Tibial nerve (tissue), 4 donors: ENCODE data around the gene ATG5.

Experiments
- CTCF ChIP-seq, 5 experiments: fragments of 200-600 bp in 3 of 5; fragments of 450-650 bp in 2 of 5; sonication (generic) in 3 of 5; IDR thresholded peaks; one replicate each; pipeline ENCODE4 v1.5.1; 2016 to 2019; ENCODE audit warnings: antibody characterized with exemption in 5 of 5, mild to moderate bottlenecking in 3 of 5, moderate library complexity in 2 of 5
- EP300 ChIP-seq, 2 donors: sonication (generic); formaldehyde crosslinking; IDR thresholded peaks; one replicate each; pipeline ENCODE4 v1.6.1; 2017; ENCODE audit warnings: antibody characterized with exemption in 2 of 2, mild to moderate bottlenecking in 1 of 2
- POLR2A ChIP-seq, 2 donors: fragments of 450-650 bp; IDR thresholded peaks; one replicate each; pipeline ENCODE4 v1.6.1; 2017; ENCODE audit warnings: antibody characterized with exemption in 2 of 2, mild to moderate bottlenecking in 2 of 2, moderate library complexity in 2 of 2

DNA sequence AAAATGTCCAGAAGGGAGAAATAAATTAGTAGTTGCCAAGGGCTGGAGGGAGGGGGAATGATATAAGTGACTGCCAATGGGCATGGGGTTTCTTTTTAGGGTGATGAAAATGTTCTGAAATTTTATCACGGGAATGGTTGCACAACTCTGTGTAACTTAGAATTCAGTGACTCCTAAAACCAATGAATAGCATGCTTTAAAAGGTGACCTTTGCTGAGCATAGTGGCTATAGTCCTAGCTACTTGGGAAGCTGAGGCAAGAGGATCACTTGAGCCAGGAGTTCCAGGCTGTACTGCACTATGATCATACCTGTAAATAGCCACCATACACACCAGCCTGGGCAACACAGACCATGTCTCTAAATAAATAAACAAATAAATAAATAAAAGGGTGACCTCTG is 109.0 kb downstream of the ATG5 start:
- TF ChIP-seq CTCF (IDR thresholded peaks at IDR 0.05) (no peak), EP300 (IDR thresholded peaks at IDR 0.05) (no peak), POLR2A (IDR thresholded peaks at IDR 0.05) (no peak)
